ENCODE measurements around the gene NUDT4.

NUDT4 gene

DNA sequence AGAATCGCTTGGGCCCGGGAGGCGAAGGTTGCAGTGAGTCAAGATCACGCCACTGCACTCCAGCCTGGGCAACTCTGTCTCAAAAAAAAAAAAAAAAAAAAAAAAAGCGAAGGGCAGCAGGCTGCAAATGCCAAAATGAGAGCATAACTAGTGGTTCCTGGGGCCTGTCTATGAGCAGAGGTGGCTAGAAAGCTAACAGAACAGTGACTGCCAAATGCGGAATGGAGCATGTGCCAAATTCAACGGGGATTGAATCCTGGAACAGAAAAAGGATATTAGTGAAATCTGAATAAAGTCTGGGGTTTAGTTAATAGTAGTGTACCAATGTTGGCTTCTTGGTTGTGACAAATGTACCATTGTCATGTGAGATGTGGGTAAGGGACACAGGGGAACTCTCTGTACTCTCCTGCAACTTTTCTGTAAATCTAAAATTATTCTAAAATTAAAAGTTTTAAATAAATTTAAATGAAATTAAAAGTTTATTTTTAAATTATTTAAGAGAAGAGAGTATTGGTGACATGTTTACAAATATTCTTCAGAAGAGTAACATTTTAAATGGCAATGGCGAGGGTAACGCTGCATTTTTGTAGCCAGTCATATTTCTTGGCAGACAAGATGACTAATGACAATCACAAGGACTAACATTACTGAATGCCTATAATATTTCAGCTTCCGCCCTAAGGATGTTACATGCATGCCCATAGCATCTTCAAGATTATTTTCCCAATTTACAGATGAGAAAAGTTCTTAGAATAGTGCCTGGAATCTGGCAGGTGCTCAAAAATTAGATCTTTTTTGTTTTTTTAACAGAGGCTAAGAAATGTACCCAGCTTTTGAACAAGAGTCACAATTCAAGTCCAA, 28.9 kb upstream of the NUDT4 start:
- no peaks in the 10 kb centered on the region for H3K27me3 ChIP-seq (ENCODE audit: control insufficient read depth in 2 of 2, insufficient read depth in 2 of 2, low read length in 2 of 2)
- no peak overlapping the region for H3K9ac ChIP-seq (ENCODE audit: low read depth in 1 of 2, low read length in 2 of 2)
- no peak overlapping the region for H3K4me3 ChIP-seq (ENCODE audit: low read length in 2 of 2)
- H3K4me1 ChIP-seq (ENCODE audit: control insufficient read depth in 2 of 2, insufficient read depth in 2 of 2, low read length in 2 of 2), result no peaks in the 10 kb centered on the region
- H3K36me3 ChIP-seq (ENCODE audit: control insufficient read depth in 2 of 2, insufficient read depth in 2 of 2, low read length in 2 of 2), result no peaks in the 10 kb centered on the region
- H3K27ac ChIP-seq (ENCODE audit: low read depth in 2 of 2, low read length in 2 of 2), result no peak overlapping the region
- no peaks in the 10 kb centered on the region for H3K9me3 ChIP-seq (ENCODE audit: control insufficient read depth in 2 of 2, low read length in 2 of 2)

- H3K4me3 ChIP-seq (ENCODE audit: low read length in 2 of 2), result no peak overlapping the region
- H3K27me3 ChIP-seq (ENCODE audit: control insufficient read depth in 2 of 2, insufficient read depth in 2 of 2, low read length in 2 of 2), result no peaks in the 10 kb centered on the region
- no peaks in the 10 kb centered on the region for H3K4me1 ChIP-seq (ENCODE audit: control insufficient read depth in 2 of 2, insufficient read depth in 2 of 2, low read length in 2 of 2)
- no peak overlapping the region for H3K27ac ChIP-seq (ENCODE audit: low read depth in 2 of 2, low read length in 2 of 2)
- H3K9me3 ChIP-seq (ENCODE audit: control insufficient read depth in 2 of 2, low read length in 2 of 2), result no peaks in the 10 kb centered on the region
- H3K36me3 ChIP-seq (ENCODE audit: control insufficient read depth in 2 of 2, insufficient read depth in 2 of 2, low read length in 2 of 2), result no peaks in the 10 kb centered on the region
- no peak overlapping the region for H3K9ac ChIP-seq (ENCODE audit: low read depth in 1 of 2, low read length in 2 of 2)
Measured at GRCh38 chr12:93351726-93352125, 26.0 kb upstream of the NUDT4 start.

DNA sequence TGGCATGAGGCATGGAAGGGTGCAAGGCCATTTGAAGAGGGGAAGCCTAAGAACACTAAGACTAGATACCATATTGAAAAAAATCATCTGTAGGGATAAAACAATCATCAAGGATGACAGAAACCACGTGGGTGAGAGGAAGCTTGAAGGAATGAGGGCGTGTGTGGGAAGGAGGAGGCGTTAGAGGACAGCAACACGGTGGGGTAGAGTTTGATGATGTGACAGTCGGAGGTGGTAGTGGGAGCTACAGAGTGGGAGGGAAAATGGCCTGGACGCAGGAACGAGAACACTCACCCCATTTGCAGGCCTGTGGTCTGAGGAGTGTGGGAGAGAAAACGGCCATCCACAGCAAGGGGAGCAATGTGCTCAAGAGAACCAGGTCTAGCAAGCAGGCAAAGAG, 25.4 kb upstream of the NUDT4 start:
- Histone ChIP-seq H3K9ac (ENCODE audit: low read depth in 1 of 2, low read length in 2 of 2) (no peak overlapping the region), H3K9me3 (ENCODE audit: control insufficient read depth in 2 of 2, low read length in 2 of 2) (no peaks in the 10 kb centered on the region), H3K4me3 (ENCODE audit: low read length in 2 of 2) (no peak overlapping the region), H3K27me3 (ENCODE audit: control insufficient read depth in 2 of 2, insufficient read depth in 2 of 2, low read length in 2 of 2) (no peaks in the 10 kb centered on the region), H3K36me3 (ENCODE audit: control insufficient read depth in 2 of 2, insufficient read depth in 2 of 2, low read length in 2 of 2) (no peaks in the 10 kb centered on the region), H3K4me1 (ENCODE audit: control insufficient read depth in 2 of 2, insufficient read depth in 2 of 2, low read length in 2 of 2) (no peaks in the 10 kb centered on the region), H3K27ac (ENCODE audit: low read depth in 2 of 2, low read length in 2 of 2) (no peak overlapping the region)

DNA sequence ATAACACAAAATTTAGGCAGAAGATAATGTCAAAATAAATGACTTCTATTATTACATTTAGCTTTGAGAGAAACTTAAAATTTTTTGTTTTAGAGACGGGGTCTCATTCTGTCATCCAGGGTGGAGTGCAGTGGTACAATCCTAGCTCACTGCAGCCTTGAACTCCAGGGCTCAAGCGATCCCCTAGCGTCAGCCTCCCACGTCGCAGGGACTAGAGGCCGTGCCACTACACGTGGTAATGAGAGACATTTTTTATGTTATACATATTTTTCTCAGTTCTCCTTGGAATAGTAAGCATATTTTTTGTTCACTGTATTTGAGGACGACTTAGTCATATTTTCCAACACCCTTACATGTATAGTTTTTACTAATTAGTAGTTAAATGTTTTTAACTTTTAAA, 21.5 kb upstream of the NUDT4 start:
- Histone ChIP-seq H3K36me3 (ENCODE audit: control insufficient read depth in 2 of 2, insufficient read depth in 2 of 2, low read length in 2 of 2) (no peaks in the 10 kb centered on the region), H3K9me3 (ENCODE audit: control insufficient read depth in 2 of 2, low read length in 2 of 2) (no peaks in the 10 kb centered on the region), H3K4me1 (ENCODE audit: control insufficient read depth in 2 of 2, insufficient read depth in 2 of 2, low read length in 2 of 2) (no peaks in the 10 kb centered on the region), H3K4me3 (ENCODE audit: low read length in 2 of 2) (no peak overlapping the region), H3K27me3 (ENCODE audit: control insufficient read depth in 2 of 2, insufficient read depth in 2 of 2, low read length in 2 of 2) (no peaks in the 10 kb centered on the region), H3K9ac (ENCODE audit: low read depth in 1 of 2, low read length in 2 of 2) (no peak overlapping the region), H3K27ac (ENCODE audit: low read depth in 2 of 2, low read length in 2 of 2) (no peak overlapping the region)

DNA sequence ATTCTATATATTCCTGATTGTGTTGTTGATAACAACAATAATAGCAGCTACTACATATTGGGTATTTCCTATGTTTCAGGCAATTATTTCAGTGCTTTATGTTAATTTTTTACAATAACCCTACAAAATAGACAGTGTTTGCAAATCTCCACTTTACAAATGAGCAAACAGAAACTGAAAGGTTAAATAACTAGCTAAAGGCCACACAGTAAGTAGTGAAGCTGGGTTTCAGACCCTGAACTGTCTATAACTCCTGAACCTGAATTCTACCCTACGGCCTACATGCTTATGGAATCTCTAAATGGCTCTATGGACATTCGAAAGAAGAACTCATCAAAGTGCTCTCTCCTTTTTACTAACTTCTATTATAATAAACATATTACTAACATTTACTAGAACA, 19.7 kb upstream of the NUDT4 start:
- H3K4me1 ChIP-seq (ENCODE audit: control insufficient read depth in 2 of 2, insufficient read depth in 2 of 2, low read length in 2 of 2), result no peaks in the 10 kb centered on the region
- H3K27me3 ChIP-seq (ENCODE audit: control insufficient read depth in 2 of 2, insufficient read depth in 2 of 2, low read length in 2 of 2), result no peaks in the 10 kb centered on the region
- no peak overlapping the region for H3K4me3 ChIP-seq (ENCODE audit: low read length in 2 of 2)
- no peaks in the 10 kb centered on the region for H3K36me3 ChIP-seq (ENCODE audit: control insufficient read depth in 2 of 2, insufficient read depth in 2 of 2, low read length in 2 of 2)
- no peak overlapping the region for H3K9ac ChIP-seq (ENCODE audit: low read depth in 1 of 2, low read length in 2 of 2)
- no peak overlapping the region for H3K27ac ChIP-seq (ENCODE audit: low read depth in 2 of 2, low read length in 2 of 2)
- no peaks in the 10 kb centered on the region for H3K9me3 ChIP-seq (ENCODE audit: control insufficient read depth in 2 of 2, low read length in 2 of 2)

DNA sequence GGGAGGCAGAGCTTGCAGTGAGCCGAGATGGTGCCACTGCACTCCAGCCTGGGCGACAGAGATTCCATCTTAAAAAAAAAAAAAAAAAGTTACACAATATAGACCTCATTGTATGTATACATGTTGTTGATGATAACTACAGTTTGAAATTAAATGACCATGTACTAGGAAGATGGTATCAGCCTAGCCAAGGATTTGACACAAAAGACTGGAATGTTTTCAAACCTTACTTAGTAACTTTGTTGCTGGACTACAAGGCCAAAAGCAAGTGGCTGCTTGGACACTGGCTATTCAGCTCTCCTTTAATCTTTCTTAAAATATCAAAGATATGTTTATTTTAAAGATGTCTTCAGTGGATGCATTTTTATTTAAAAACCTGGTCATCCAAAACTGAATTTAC, 18.9 kb upstream of the NUDT4 start:
- Histone ChIP-seq H3K27ac (ENCODE audit: low read depth in 2 of 2, low read length in 2 of 2) (no peak overlapping the region), H3K36me3 (ENCODE audit: control insufficient read depth in 2 of 2, insufficient read depth in 2 of 2, low read length in 2 of 2) (no peaks in the 10 kb centered on the region)

DNA sequence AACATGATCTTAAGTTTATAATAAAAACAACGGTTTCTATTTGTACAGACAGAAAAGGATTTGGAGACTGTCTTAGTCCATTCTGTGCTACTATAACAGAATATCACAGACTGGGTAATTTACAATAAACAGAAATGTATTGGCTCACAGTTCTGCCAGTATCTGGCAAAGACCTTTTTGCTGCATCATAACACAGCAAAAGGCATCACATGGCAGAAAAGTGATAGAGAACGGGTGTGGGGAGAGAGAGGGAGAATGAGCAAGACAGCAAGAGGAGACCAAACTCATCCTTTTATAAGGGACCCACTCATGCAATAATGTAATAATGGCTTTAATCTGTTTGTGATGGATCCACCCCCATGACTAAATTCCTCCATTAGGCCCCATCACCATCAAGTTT, 17.0 kb upstream of the NUDT4 start:
- no peaks in the 10 kb centered on the region for H3K36me3 ChIP-seq (ENCODE audit: control insufficient read depth in 2 of 2, insufficient read depth in 2 of 2, low read length in 2 of 2)
- no peaks in the 10 kb centered on the region for H3K4me1 ChIP-seq (ENCODE audit: control insufficient read depth in 2 of 2, insufficient read depth in 2 of 2, low read length in 2 of 2)
- no peaks in the 10 kb centered on the region for H3K9me3 ChIP-seq (ENCODE audit: control insufficient read depth in 2 of 2, low read length in 2 of 2)
- no peak overlapping the region for H3K9ac ChIP-seq (ENCODE audit: low read depth in 1 of 2, low read length in 2 of 2)
- no peak overlapping the region for H3K27ac ChIP-seq (ENCODE audit: low read depth in 2 of 2, low read length in 2 of 2)
- H3K4me3 ChIP-seq (ENCODE audit: low read length in 2 of 2), result no peak overlapping the region
- H3K27me3 ChIP-seq (ENCODE audit: control insufficient read depth in 2 of 2, insufficient read depth in 2 of 2, low read length in 2 of 2), result no peaks in the 10 kb centered on the region

More for the DNA sequence above, 18.9 kb upstream of the NUDT4 start:
- H3K4me1 ChIP-seq (ENCODE audit: control insufficient read depth in 2 of 2, insufficient read depth in 2 of 2, low read length in 2 of 2), result no peaks in the 10 kb centered on the region
- H3K4me3 ChIP-seq (ENCODE audit: low read length in 2 of 2), result no peak overlapping the region
- H3K9ac ChIP-seq (ENCODE audit: low read depth in 1 of 2, low read length in 2 of 2), result no peak overlapping the region
- H3K27me3 ChIP-seq (ENCODE audit: control insufficient read depth in 2 of 2, insufficient read depth in 2 of 2, low read length in 2 of 2), result no peaks in the 10 kb centered on the region
- no peaks in the 10 kb centered on the region for H3K9me3 ChIP-seq (ENCODE audit: control insufficient read depth in 2 of 2, low read length in 2 of 2)

- Histone ChIP-seq H3K4me1 (ENCODE audit: control insufficient read depth in 2 of 2, insufficient read depth in 2 of 2, low read length in 2 of 2) (no peaks in the 10 kb centered on the region), H3K9me3 (ENCODE audit: control insufficient read depth in 2 of 2, low read length in 2 of 2) (no peaks in the 10 kb centered on the region), H3K4me3 (ENCODE audit: low read length in 2 of 2) (no peak overlapping the region), H3K9ac (ENCODE audit: low read depth in 1 of 2, low read length in 2 of 2) (no peak overlapping the region), H3K27ac (ENCODE audit: low read depth in 2 of 2, low read length in 2 of 2) (no peak overlapping the region), H3K27me3 (ENCODE audit: control insufficient read depth in 2 of 2, insufficient read depth in 2 of 2, low read length in 2 of 2) (no peaks in the 10 kb centered on the region), H3K36me3 (ENCODE audit: control insufficient read depth in 2 of 2, insufficient read depth in 2 of 2, low read length in 2 of 2) (no peaks in the 10 kb centered on the region)
Measured at GRCh38 chr12:93361151-93361919, 16.4 kb upstream of the NUDT4 start.

GRCh38 chr12:93363841-93364297, 13.9 kb upstream of the NUDT4 start:
- no peaks in the 10 kb centered on the region for H3K36me3 ChIP-seq (ENCODE audit: control insufficient read depth in 2 of 2, insufficient read depth in 2 of 2, low read length in 2 of 2)
- H3K4me3 ChIP-seq (ENCODE audit: low read length in 2 of 2), result no peak overlapping the region
- H3K27me3 ChIP-seq (ENCODE audit: control insufficient read depth in 2 of 2, insufficient read depth in 2 of 2, low read length in 2 of 2), result no peaks in the 10 kb centered on the region
- H3K27ac ChIP-seq (ENCODE audit: low read depth in 2 of 2, low read length in 2 of 2), result no peak overlapping the region
- H3K9me3 ChIP-seq (ENCODE audit: control insufficient read depth in 2 of 2, low read length in 2 of 2), result no peaks in the 10 kb centered on the region
- H3K4me1 ChIP-seq (ENCODE audit: control insufficient read depth in 2 of 2, insufficient read depth in 2 of 2, low read length in 2 of 2), result no peaks in the 10 kb centered on the region
- no peak overlapping the region for H3K9ac ChIP-seq (ENCODE audit: low read depth in 1 of 2, low read length in 2 of 2)

GRCh38 chr12:93365616-93366405, 11.9 kb upstream of the NUDT4 start:
- Histone ChIP-seq H3K9me3 (ENCODE audit: control insufficient read depth in 2 of 2, low read length in 2 of 2) (no peaks in the 10 kb centered on the region), H3K27me3 (ENCODE audit: control insufficient read depth in 2 of 2, insufficient read depth in 2 of 2, low read length in 2 of 2) (no peaks in the 10 kb centered on the region), H3K36me3 (ENCODE audit: control insufficient read depth in 2 of 2, insufficient read depth in 2 of 2, low read length in 2 of 2) (no peaks in the 10 kb centered on the region), H3K4me1 (ENCODE audit: control insufficient read depth in 2 of 2, insufficient read depth in 2 of 2, low read length in 2 of 2) (no peaks in the 10 kb centered on the region), H3K4me3 (ENCODE audit: low read length in 2 of 2) (no peak overlapping the region), H3K27ac (ENCODE audit: low read depth in 2 of 2, low read length in 2 of 2) (no peak overlapping the region), H3K9ac (ENCODE audit: low read depth in 1 of 2, low read length in 2 of 2) (no peak overlapping the region)
